Pulmonary artery endothelial cell (primary cell): ENCODE data around the gene SWAP70. TPM values are rescaled to one million over a fixed set of nuclear protein-coding genes. Genes with fewer than 3 reads are reported as not detected.
"Not testable (repeated sequence)": the region's sequence is repeated elsewhere in the genome, so short reads cannot be mapped to it uniquely, and the experiment has no call there.

Source experiments
- DNase-seq: peaks from one replicate; pipeline ENCODE4 v3.0.0-alpha.2; 2011; ENCODE audit warnings: low read depth, low spot score
- total RNA-seq: library from RNA; depleted of rRNA; stranded (reverse); fragments of >200 nt; gene quantifications from 2 replicates; pipeline ENCODE4 v1.2.3, GENCODE V29; 2014

SWAP70 gene
- total RNA-seq, 1 donor from 2014 or later = 132 TPM

GRCh38 chr11:9719566-9720289 lies 55.9 kb downstream of the SWAP70 start:
- peak; percentile 72 for DNase-seq

DNA sequence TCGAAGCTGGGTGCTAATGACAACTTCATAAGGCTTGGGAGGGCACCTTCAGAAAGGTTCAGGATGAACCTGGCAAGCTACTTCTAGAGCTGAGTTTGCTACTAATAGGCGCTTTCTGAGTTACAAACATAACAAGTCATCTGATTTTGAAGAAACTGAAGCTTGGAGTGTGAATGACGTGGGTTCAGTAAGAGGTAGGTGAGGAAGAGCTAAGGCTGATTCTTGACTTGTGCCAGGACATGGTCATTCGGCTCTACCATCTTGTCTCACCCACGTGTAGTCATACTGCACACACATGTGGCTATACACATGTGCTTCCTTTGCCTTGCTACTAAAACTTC lies 56.4 kb downstream of the SWAP70 start:
- DNase-seq = no peak

GRCh38 chr11:9722023-9722422 lies 58.1 kb downstream of the SWAP70 start:
- DNase-seq = no peak

DNA sequence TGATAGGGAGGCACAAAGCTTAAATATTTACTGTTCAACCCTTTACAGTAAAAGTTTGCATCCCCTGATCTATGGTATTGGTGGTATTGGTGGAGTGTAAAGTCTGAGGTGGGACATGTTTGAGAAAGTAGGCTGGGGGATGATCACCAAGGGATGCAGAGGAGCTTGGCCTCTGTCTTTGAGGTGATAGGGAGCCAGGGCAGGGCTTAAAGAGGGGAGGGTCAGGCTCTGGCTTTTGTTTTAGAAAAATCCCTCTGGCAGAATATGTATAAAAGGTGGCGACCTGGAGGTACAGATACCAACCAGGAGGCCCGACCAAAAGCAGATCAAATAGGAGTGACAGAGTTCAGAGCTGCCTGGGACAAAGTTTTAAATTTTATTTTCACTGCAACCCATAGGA lies 59.0 kb downstream of the SWAP70 start:
- DNase-seq = no peak

GRCh38 chr11:9726321-9727022 lies 62.6 kb downstream of the SWAP70 start:
- no peak for DNase-seq

- no peak for DNase-seq
Measured at GRCh38 chr11:9728058-9728457, 64.2 kb downstream of the SWAP70 start.

- no peak for DNase-seq
Measured at GRCh38 chr11:9731256-9731655, 67.4 kb downstream of the SWAP70 start.

DNA sequence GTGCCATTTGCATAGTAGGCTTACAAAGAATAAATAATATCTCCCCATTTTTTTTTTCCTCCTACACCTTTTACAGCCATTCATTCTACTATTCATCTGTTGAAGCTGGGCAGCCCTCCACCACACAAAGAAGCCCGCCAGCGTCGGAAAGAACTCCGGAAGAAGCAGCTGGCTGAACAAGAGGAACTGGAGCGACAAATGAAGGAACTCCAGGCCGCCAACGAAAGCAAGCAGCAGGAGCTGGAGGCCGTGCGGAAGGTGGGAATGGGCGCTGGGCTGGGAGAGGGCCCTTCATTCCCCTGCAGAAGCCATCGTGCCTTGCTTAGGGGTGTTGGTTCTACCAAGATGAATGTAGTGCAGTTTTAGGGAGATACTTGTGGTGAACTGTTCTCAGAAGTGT lies 68.6 kb downstream of the SWAP70 start:
- DNase-seq = no peak

DNA sequence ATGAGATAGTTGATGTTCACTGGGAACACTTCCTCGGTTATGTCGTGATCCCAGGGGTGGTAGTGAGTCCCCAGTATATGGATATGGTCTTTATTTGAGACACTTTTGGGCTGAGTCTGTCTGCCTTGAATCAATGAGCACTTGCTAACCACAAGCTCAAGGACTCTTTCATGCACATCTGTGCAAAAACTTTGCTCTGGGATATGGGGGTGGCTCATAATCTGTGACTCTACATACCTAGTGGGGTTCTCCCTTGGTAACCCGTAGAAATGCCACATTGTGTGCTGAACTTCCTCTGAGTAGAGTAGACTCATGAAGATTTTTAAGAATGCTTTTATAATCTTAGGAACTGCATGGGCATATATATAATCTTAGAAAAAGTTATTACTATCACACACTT lies 69.3 kb downstream of the SWAP70 start:
- no peak for DNase-seq

DNA sequence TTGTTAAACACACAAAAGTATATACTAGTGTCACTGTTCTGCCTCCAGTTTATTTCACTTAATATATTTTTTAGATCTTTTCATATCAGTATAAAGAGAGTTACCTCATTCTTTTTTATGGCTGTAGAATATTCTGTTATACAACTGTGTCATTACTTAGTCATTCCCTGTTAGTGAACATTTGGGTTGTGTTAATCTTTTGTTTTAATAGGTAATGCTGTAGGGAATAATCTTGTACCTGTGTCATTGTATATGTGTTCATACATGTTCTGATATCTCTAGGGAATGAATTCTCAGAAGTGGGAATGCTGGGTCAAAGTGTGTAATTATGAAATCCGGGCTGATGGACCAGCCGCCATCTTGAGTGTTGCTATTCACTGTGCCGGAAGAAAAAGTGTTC lies 71.4 kb downstream of the SWAP70 start:
- DNase-seq = no peak

GRCh38 chr11:9735919-9736318 lies 72.0 kb downstream of the SWAP70 start:
- DNase-seq = no peak

GRCh38 chr11:9736365-9736764 lies 72.5 kb downstream of the SWAP70 start:
- DNase-seq = no peak

GRCh38 chr11:9738116-9738515 lies 74.2 kb downstream of the SWAP70 start:
- no peak for DNase-seq

DNA sequence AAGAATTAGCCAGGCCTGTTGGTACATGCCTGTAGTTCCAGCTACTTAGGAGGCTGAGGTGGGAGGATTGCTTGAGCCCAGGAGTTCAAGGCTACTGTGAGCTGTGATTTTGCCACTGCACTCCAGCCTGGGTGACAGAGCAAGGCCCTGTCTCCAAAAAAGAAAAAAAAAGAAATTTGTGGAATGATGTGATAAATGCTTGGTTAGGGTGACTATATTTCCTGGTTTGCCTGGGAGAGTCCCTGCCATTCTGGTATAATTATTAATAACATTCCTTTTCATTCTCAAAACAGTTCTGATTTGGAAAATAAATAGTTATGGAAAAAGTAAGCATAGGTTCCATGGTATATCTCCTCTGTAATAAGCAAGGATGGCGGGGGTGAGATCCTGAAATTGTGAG lies 74.8 kb downstream of the SWAP70 start:
- no peak for DNase-seq

- DNase-seq = no peak
Measured at GRCh38 chr11:9739123-9739900, 75.4 kb downstream of the SWAP70 start.

- DNase-seq = no peak
Measured at GRCh38 chr11:9740202-9740883, 76.5 kb downstream of the SWAP70 start.

DNA sequence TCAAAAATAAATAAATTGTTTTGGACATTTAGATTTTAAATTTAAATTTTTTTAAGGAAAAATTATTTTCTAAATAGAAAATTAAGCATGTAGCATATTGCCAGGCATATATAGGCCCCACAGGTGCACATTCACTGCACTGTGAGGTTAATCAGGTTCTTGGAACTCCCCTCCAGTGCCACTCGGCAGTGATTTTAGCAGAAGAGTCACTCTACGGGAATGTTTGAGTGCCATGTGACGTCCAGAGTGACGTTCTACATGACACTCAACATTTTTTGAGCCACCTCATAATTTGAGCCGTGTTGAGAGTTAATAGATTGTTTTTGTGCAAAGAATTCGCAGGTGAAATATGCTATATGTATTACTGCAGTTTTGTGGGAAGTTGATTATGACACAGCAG lies 77.4 kb downstream of the SWAP70 start:
- no peak for DNase-seq

DNA sequence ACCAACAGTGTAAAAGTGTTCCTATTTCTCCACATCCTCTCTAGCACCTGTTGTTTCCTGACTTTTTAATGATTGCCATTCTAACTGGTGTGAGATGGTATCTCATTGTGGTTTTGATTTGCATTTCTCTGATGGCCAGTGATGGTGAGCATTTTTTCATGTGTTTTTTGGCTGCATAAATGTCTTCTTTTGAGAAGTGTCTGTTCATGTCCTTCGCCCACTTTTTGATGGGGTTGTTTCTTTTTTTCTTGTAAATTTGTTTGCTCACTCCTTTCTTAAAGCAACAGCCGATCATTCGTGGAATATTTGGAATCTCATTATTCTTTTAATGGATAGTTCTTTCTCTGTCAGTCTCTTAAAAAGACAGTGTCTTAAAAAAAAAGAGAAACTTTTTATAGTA lies 79.6 kb downstream of the SWAP70 start:
- not testable (repeated sequence) for DNase-seq

- DNase-seq = no peak
Measured at GRCh38 chr11:9745411-9746211, 81.7 kb downstream of the SWAP70 start.

DNA sequence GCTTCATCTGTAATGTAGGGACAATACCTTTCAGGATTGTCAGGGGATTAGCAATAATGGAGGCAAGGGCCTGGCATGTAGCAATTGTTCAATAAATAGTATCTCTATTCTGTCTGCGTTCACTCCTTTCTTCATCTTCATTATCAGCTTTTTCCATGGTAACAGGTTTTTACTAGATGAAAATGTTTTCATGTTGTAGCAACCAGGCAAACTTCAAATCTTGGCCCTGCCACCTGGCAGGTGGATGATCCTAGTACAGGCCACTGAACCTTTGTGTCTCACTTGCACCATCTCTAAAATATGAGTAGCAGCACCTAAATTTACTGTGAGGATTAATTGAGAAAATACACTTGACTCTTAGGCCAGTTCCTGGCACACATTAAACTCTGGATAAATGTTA lies 83.4 kb downstream of the SWAP70 start:
- no peak for DNase-seq

DNA sequence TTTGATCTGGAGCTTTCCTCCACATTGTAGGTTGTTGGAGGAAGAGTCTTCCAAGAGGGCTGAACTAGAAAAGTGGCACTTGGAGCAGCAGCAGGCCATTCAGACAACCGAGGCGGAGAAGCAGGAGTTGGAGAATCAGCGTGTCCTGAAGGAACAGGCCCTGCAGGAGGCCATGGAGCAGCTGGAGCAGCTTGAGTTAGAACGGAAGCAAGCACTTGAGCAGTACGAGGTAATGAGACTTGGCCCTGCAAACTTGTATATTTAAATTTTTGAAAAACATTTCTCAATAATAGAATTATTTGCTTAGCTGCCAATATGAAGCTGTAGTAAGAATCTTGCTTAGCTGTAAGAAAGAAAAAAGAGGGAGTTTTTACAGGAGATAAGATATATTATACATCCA lies 84.0 kb downstream of the SWAP70 start:
- no peak for DNase-seq
